H9 (cell line): ENCODE results near the gene SNTG2. TPM values are rescaled to one million over a fixed set of nuclear protein-coding genes. Genes with fewer than 3 reads are reported as not detected.

Experiments used
- DNase-seq: peaks from one replicate; pipeline ENCODE4 v3.0.0-alpha.2; 2017
- H2AFZ ChIP-seq: one replicate; pipeline ENCODE4 v1.6.1; 2013; ENCODE audit warnings: mild to moderate bottlenecking, low read length, control low read depth, moderate library complexity
- H2AK5ac ChIP-seq: 2 replicates; pipeline ENCODE4 v1.6.1; 2013; ENCODE audit warnings: low read length, control low read depth, mixed read lengths; ENCODE audit not compliant: insufficient read length
- H2BK120ac ChIP-seq: one replicate; pipeline ENCODE4 v1.6.1; 2013; ENCODE audit warnings: low read depth, mild to moderate bottlenecking, low read length, control low read depth, inconsistent platforms; ENCODE audit not compliant: poor library complexity, severe bottlenecking
- H2BK12ac ChIP-seq: 2 replicates; pipeline ENCODE4 v1.6.1; 2013; ENCODE audit warnings: low read length, control low read depth, mixed read lengths, low read depth; ENCODE audit not compliant: insufficient read length
- H2BK15ac ChIP-seq: 2 replicates; pipeline ENCODE4 v1.6.1; 2013; ENCODE audit warnings: low read depth, low read length, control low read depth
- H2BK20ac ChIP-seq: one replicate; pipeline ENCODE4 v1.6.1; 2013; ENCODE audit warnings: low read depth, mild to moderate bottlenecking, low read length, control low read depth, inconsistent platforms; ENCODE audit not compliant: poor library complexity, severe bottlenecking
- H2BK5ac ChIP-seq: 2 replicates; pipeline ENCODE4 v1.6.1; 2013; ENCODE audit warnings: low read length, control low read depth, mixed read lengths; ENCODE audit not compliant: insufficient read length
- H3K14ac ChIP-seq: 2 replicates; pipeline ENCODE4 v1.6.1; 2013; ENCODE audit warnings: low read length, control low read depth; ENCODE audit not compliant: insufficient read depth
- H3K18ac ChIP-seq: 2 replicates; pipeline ENCODE4 v1.6.1; 2013; ENCODE audit warnings: low read depth, mild to moderate bottlenecking, mixed read lengths, low read length, control low read depth; ENCODE audit not compliant: insufficient read length
- H3K23ac ChIP-seq: 2 replicates; pipeline ENCODE4 v1.6.1; 2013; ENCODE audit warnings: low read length, control low read depth, mixed read lengths, low read depth; ENCODE audit not compliant: insufficient read length
- H3K23me2 ChIP-seq: 2 replicates; pipeline ENCODE4 v1.6.1; 2013; ENCODE audit warnings: low read depth, mild to moderate bottlenecking, mixed read lengths, low read length, control low read depth; ENCODE audit not compliant: insufficient read length, poor library complexity, severe bottlenecking
- H3K27ac ChIP-seq: 2 replicates; pipeline ENCODE4 v1.5.1; 2013; ENCODE audit warnings: low read length, control low read depth, mixed read lengths, low read depth; ENCODE audit not compliant: insufficient read length
- H3K27me3 ChIP-seq: 2 replicates; pipeline ENCODE4 v1.6.1; 2013; ENCODE audit warnings: low read length, control low read depth, inconsistent platforms; ENCODE audit not compliant: insufficient read depth
- H3K4ac ChIP-seq: 2 replicates; pipeline ENCODE4 v1.6.1; 2013; ENCODE audit warnings: low read depth, mild to moderate bottlenecking, control low read depth, inconsistent platforms, low read length, moderate library complexity
- H3K4me1 ChIP-seq: 2 replicates; pipeline ENCODE4 v1.6.1; 2013; ENCODE audit warnings: low read length, control low read depth, inconsistent platforms; ENCODE audit not compliant: insufficient read depth
- H3K4me2 ChIP-seq: 2 replicates; pipeline ENCODE4 v1.6.1; 2013; ENCODE audit warnings: low read length, control low read depth, mixed read lengths; ENCODE audit not compliant: insufficient read length, insufficient read depth
- H3K56ac ChIP-seq: 2 replicates; pipeline ENCODE4 v1.6.1; 2013; ENCODE audit warnings: low read depth, mild to moderate bottlenecking, mixed read lengths, low read length, control low read depth; ENCODE audit not compliant: insufficient read length
- H3K79me1 ChIP-seq: 2 replicates; pipeline ENCODE4 v1.6.1; 2013; ENCODE audit warnings: low read depth, mild to moderate bottlenecking, moderate library complexity, low read length, control low read depth, inconsistent platforms; ENCODE audit not compliant: insufficient read depth, poor library complexity, severe bottlenecking
- H3K79me2 ChIP-seq: 2 replicates; pipeline ENCODE4 v1.6.1; 2013; ENCODE audit warnings: low read length, control low read depth, inconsistent platforms; ENCODE audit not compliant: insufficient read depth
- H3K9ac ChIP-seq: 2 replicates; pipeline ENCODE4 v1.6.1; 2013; ENCODE audit warnings: low read length, control low read depth, mixed read lengths; ENCODE audit not compliant: insufficient read length; ENCODE audit errors: extremely low read depth
- H3K9me3 ChIP-seq: one replicate; pipeline ENCODE4 v1.6.1; 2013; ENCODE audit warnings: low read depth, low read length, inconsistent platforms; ENCODE audit not compliant: control insufficient read depth
- H3T11ph ChIP-seq: one replicate; pipeline ENCODE4 v1.6.1; 2013; ENCODE audit warnings: mild to moderate bottlenecking, low read length, control low read depth, inconsistent platforms
- H4K20me1 ChIP-seq: one replicate; pipeline ENCODE4 v1.6.1; 2013; ENCODE audit not compliant: control insufficient read depth, insufficient read length, insufficient read depth
- H4K5ac ChIP-seq: 2 replicates; pipeline ENCODE4 v1.6.1; 2013; ENCODE audit warnings: low read depth, mild to moderate bottlenecking, mixed read lengths, low read length, control low read depth; ENCODE audit not compliant: insufficient read length
- H4K8ac ChIP-seq: replicated peaks from 2 replicates; pipeline ENCODE4 v1.6.1; 2013; ENCODE audit warnings: low read length, control low read depth, mixed read lengths, low read depth; ENCODE audit not compliant: insufficient read length
- H4K91ac ChIP-seq: 2 replicates; pipeline ENCODE4 v1.6.1; 2013; ENCODE audit warnings: low read depth, mild to moderate bottlenecking, moderate library complexity, mixed read lengths, low read length, control low read depth; ENCODE audit not compliant: insufficient read length
- H3K27ac Mint-ChIP-seq, 3 experiments: 2 replicates in 2 of 3; 3 replicates in 1 of 3; pipeline ENCODE4 v1.8.0; 2020 to 2021; ENCODE audit warnings: mixed read lengths in 3 of 3, mild to moderate bottlenecking in 1 of 3, moderate library complexity in 1 of 3
- H3K27me3 Mint-ChIP-seq: 2 replicates; pipeline ENCODE4 v1.8.0; 2021; ENCODE audit warnings: low read depth, mild to moderate bottlenecking, moderate library complexity, mixed read lengths
- H3K36me3 Mint-ChIP-seq, 3 experiments: 2 replicates in 2 of 3; 3 replicates in 1 of 3; pipeline ENCODE4 v1.8.0; 2020 to 2021; ENCODE audit warnings: low read depth in 3 of 3, mixed read lengths in 3 of 3; ENCODE audit not compliant: insufficient read depth in 1 of 3
- H3K4me1 Mint-ChIP-seq, 2 experiments: 2 replicates each; pipeline ENCODE4 v1.8.0; 2020; ENCODE audit warnings: mixed read lengths in 2 of 2
- H3K4me3 Mint-ChIP-seq, 2 experiments: 2 replicates in 1 of 2; 3 replicates in 1 of 2; pipeline ENCODE4 v1.8.0; 2020 to 2021; ENCODE audit warnings: mild to moderate bottlenecking in 2 of 2, mixed read lengths in 2 of 2, moderate library complexity in 1 of 2
- H3K9me3 Mint-ChIP-seq, 2 experiments: 2 replicates in 1 of 2; 3 replicates in 1 of 2; pipeline ENCODE4 v1.8.0; 2020; ENCODE audit warnings: mild to moderate bottlenecking in 2 of 2, mixed read lengths in 2 of 2, moderate library complexity in 1 of 2
- CTCF ChIP-seq: fragments of 200-600 bp; sonication (generic); conservative IDR thresholded peaks from 3 replicates; pipeline ENCODE4 v1.8.0; 2021; ENCODE audit warnings: antibody characterized with exemption, mild to moderate bottlenecking
- WGBS: extraction: QIAGEN DNeasy Blood & Tissue Kit; methylation state at CpG from one replicate; pipeline ENCODE4 v1.1.7; 2013; ENCODE audit warnings: missing lambda C conversion rate, low lambda C conversion rate, mixed read lengths; ENCODE audit not compliant: insufficient read length; ENCODE audit errors: extremely low coverage; 5-methylcytosine and 5-hydroxymethylcytosine counted together
- total RNA-seq: library from RNA; stranded (reverse); gene quantifications from 2 replicates; pipeline ENCODE4 v1.2.1, GENCODE V29; 2021

SNTG2 gene
- total RNA-seq, 1 experiment from 2014 or later, result 13.2 TPM

GRCh38 chr2:1210352-1210751 lies 259.7 kb downstream of the SNTG2 start:
- Mint-ChIP-seq H3K4me3 (no peak overlapping the region), H3K27me3 (no peaks in the 10 kb centered on the region), H3K27ac (no peak overlapping the region), H3K36me3 (peaks cover 38 to 62% (median 59%) of the 10 kb centered on the region in 3 experiments), H3K4me1 (no peaks in the 10 kb centered on the region), H3K9me3 (peaks cover 24 to 36% of the 10 kb centered on the region in 2 experiments; a peak in 4 of 5 replicates)
- no peaks in the 10 kb centered on the region for H3K23me2 ChIP-seq
- no peak overlapping the region for H3K4ac ChIP-seq
- no peak overlapping the region for H4K8ac ChIP-seq
- no peak overlapping the region for H3K18ac ChIP-seq
- no peaks in the 10 kb centered on the region for H3K4me1 ChIP-seq
- H2BK12ac ChIP-seq, result no peak overlapping the region
- no peaks in the 10 kb centered on the region for H3K27me3 ChIP-seq
- no peaks in the 10 kb centered on the region for H3K9me3 ChIP-seq
- no peak overlapping the region for H3K4me2 ChIP-seq
- TF ChIP-seq CTCF, result no peak
- H3K27ac ChIP-seq, result no peak overlapping the region
- no peaks in the 10 kb centered on the region for H4K20me1 ChIP-seq
- H3K9ac ChIP-seq, result no peak overlapping the region
- H3K14ac ChIP-seq, result no peak overlapping the region
- H4K91ac ChIP-seq, result no peak overlapping the region
- no peak overlapping the region for H2BK120ac ChIP-seq
- no peak overlapping the region for H4K5ac ChIP-seq
- H3K56ac ChIP-seq, result no peak overlapping the region
- H3K79me2 ChIP-seq, result no peaks in the 10 kb centered on the region
- DNase-seq, result no peak
- no peak overlapping the region for H3T11ph ChIP-seq
- no CpG with 5 or more reads among the region's 3 CpGs for WGBS
- H2BK5ac ChIP-seq, result no peak overlapping the region
- no peak overlapping the region for H3K23ac ChIP-seq
- H3K79me1 ChIP-seq, result no peaks in the 10 kb centered on the region
- no peak overlapping the region for H2BK15ac ChIP-seq
- H2AFZ ChIP-seq, result no peak overlapping the region
- no peak overlapping the region for H2AK5ac ChIP-seq
- H2BK20ac ChIP-seq, result no peak overlapping the region
